GM12878 (cell line): ENCODE data around the gene APBA1. TPM values are rescaled to one million over a fixed set of nuclear protein-coding genes. Genes with fewer than 3 reads are reported as not detected.

Source experiments
- ATAC-seq: fragments of 200-7000 bp; cut with Tn5 transposase; 3 replicates; pipeline ENCODE4 v1.9.1; 2020; ENCODE audit warnings: mild to moderate bottlenecking, moderate library complexity
- BruUV-seq: library from RNA; stranded (reverse); fragments of 400-500 nt; replicated peaks from 2 replicates; lab custom pipeline; 2021; lab: Mats Ljungman, UMichigan
- CTCF ChIA-PET: fragments of 300-600 bp; sonication (Branson Sonifier 250); formaldehyde crosslinking; extraction: SDS; loops from one replicate; lab custom pipeline; 2021; ENCODE audit warnings: inconsistent platforms; lab: Yijun Ruan, JAX
- POLR2A ChIA-PET: fragments of 350-600 bp; formaldehyde crosslinking; extraction: SDS; loops from one replicate; lab custom pipeline; 2021; ENCODE audit warnings: inconsistent platforms; lab: Charles Lee
- RAD21 ChIA-PET: fragments of 300-600 bp; sonication (Branson Sonifier 250); formaldehyde crosslinking; loops from one replicate; lab custom pipeline; 2023; ENCODE audit warnings: antibody characterized with exemption; ENCODE audit not compliant: unreplicated experiment; lab: Charles Lee
- SMC1A ChIA-PET: fragments of 300-600 bp; sonication (Branson Sonifier 250); formaldehyde crosslinking; loops from one replicate; lab custom pipeline; 2023; ENCODE audit not compliant: unreplicated experiment, uncharacterized antibody; lab: Charles Lee
- DNase-seq: peaks from one replicate; pipeline ENCODE4 v3.0.0-alpha.2; 2011; ENCODE audit warnings: low read depth, low spot score
- FAIRE-seq: peaks from 3 replicates; lab custom pipeline; 2011; peaks lifted over from hg19 to GRCh38; lab: Jason Lieb, UNC
- H2AFZ ChIP-seq: 2 replicates; pipeline ENCODE4 v1.6.0; 2011; ENCODE audit warnings: low read depth, low read length, control low read depth; ENCODE audit not compliant: control insufficient read depth
- H3K27ac ChIP-seq: 2 replicates; pipeline ENCODE4 v1.5.1; 2011; ENCODE audit warnings: control low read depth; ENCODE audit not compliant: control insufficient read depth, insufficient read depth
- H3K27me3 ChIP-seq, 2 experiments: replicated peaks in 1 of 2; 2 replicates each; pipeline versions ENCODE4 v1.6.0 to v1.6.1; 2011; ENCODE audit warnings: low read length in 1 of 2; ENCODE audit not compliant: control insufficient read depth in 2 of 2, insufficient read depth in 2 of 2
- H3K36me3 ChIP-seq, 2 experiments: 2 replicates each; pipeline ENCODE4 v1.5.1; 2011; ENCODE audit warnings: low read length in 1 of 2; ENCODE audit not compliant: control insufficient read depth in 2 of 2, insufficient read depth in 2 of 2
- H3K4me1 ChIP-seq: 2 replicates; pipeline ENCODE4 v1.6.1; 2011; ENCODE audit warnings: mild to moderate bottlenecking, low read length, moderate library complexity, mixed read lengths; ENCODE audit not compliant: control insufficient read depth, insufficient read depth
- H3K4me2 ChIP-seq: 2 replicates; pipeline ENCODE4 v1.6.0; 2011; ENCODE audit warnings: control low read depth; ENCODE audit not compliant: control insufficient read depth, insufficient read depth
- H3K4me3 ChIP-seq: fragments of 200-600 bp; sonication (generic); 2 replicates; pipeline ENCODE4 v1.5.1; 2016
- H3K79me2 ChIP-seq: 2 replicates; pipeline ENCODE4 v1.6.0; 2011; ENCODE audit warnings: low read length; ENCODE audit not compliant: control insufficient read depth, insufficient read depth
- H3K9ac ChIP-seq: 2 replicates; pipeline ENCODE4 v1.8.0; 2011; ENCODE audit warnings: low read length, control low read depth, mixed read lengths; ENCODE audit not compliant: control insufficient read depth, insufficient read depth
- H3K9me3 ChIP-seq: replicated peaks from 3 replicates; pipeline ENCODE4 v1.5.1; 2011; ENCODE audit warnings: mild to moderate bottlenecking, low read length; ENCODE audit not compliant: control insufficient read depth, insufficient read depth
- H4K20me1 ChIP-seq: 2 replicates; pipeline ENCODE4 v1.6.0; 2011; ENCODE audit not compliant: control insufficient read depth, insufficient read depth
- ASH2L ChIP-seq: fragments of 300-600, 200-600 bp; sonication (generic); IDR thresholded peaks from 2 replicates; pipeline ENCODE4 v1.6.1; 2017; ENCODE audit warnings: low read depth, mild to moderate bottlenecking, borderline replicate concordance
- ATF2 ChIP-seq: IDR thresholded peaks from 2 replicates; pipeline ENCODE4 v1.6.1; 2012; ENCODE audit warnings: low read length, inconsistent platforms
- ATF7 ChIP-seq: fragments of 450-650 bp; IDR thresholded peaks from 2 replicates; pipeline ENCODE4 v1.6.1; 2016; ENCODE audit warnings: low read depth, mild to moderate bottlenecking
- BHLHE40 ChIP-seq, 2 experiments: fragments of 450-650 bp in 1 of 2; IDR thresholded peaks; 2 replicates each; pipeline ENCODE4 v1.6.1; 2011 to 2017; ENCODE audit warnings: low read depth in 2 of 2, borderline replicate concordance in 1 of 2, improper control_type of control experiment in 1 of 2, low read length in 1 of 2, mild to moderate bottlenecking in 1 of 2
- HDAC2 ChIP-seq: fragments of 200-600 bp; sonication (generic); IDR thresholded peaks from 2 replicates; pipeline ENCODE4 v1.6.1; 2017
- IRF4 ChIP-seq: IDR thresholded peaks from 2 replicates; pipeline ENCODE4 v1.6.1; 2011; ENCODE audit warnings: low read depth, low read length
- KAT2A ChIP-seq: conservative IDR thresholded peaks from 2 replicates; pipeline ENCODE4 v1.6.1; 2011; ENCODE audit warnings: low read depth, low read length; ENCODE audit not compliant: control insufficient read depth
- MYC ChIP-seq: IDR thresholded peaks from 2 replicates; pipeline ENCODE4 v1.6.1; 2011; ENCODE audit warnings: mild to moderate bottlenecking, low read length, moderate library complexity, inconsistent platforms; ENCODE audit not compliant: insufficient read depth, insufficient replicate concordance, insufficient read length, severe bottlenecking
- NFYA ChIP-seq: IDR thresholded peaks from 2 replicates; pipeline ENCODE4 v1.6.1; 2011; ENCODE audit warnings: low read depth, mild to moderate bottlenecking, low read length, improper control_type of control experiment, borderline replicate concordance
- NR2C1 ChIP-seq: fragments of 450-650 bp; IDR thresholded peaks from 2 replicates; pipeline ENCODE4 v1.6.1; 2017; ENCODE audit warnings: antibody characterized with exemption, mild to moderate bottlenecking, moderate library complexity
- NRF1 ChIP-seq: conservative IDR thresholded peaks from 2 replicates; pipeline ENCODE4 v1.6.1; 2011; ENCODE audit warnings: mild to moderate bottlenecking, low read depth, low read length, improper control_type of control experiment
- RFX5 ChIP-seq: IDR thresholded peaks from 2 replicates; pipeline ENCODE4 v1.6.1; 2011; ENCODE audit warnings: low read depth, low read length, improper control_type of control experiment
- TCF12 ChIP-seq: IDR thresholded peaks from 2 replicates; pipeline ENCODE4 v1.6.1; 2011; ENCODE audit warnings: low read depth, mild to moderate bottlenecking, low read length
- ZNF217 ChIP-seq: fragments of 450-650 bp; IDR thresholded peaks from 2 replicates; pipeline ENCODE4 v1.6.1; 2017; ENCODE audit warnings: antibody characterized with exemption, mild to moderate bottlenecking
- ZNF274 ChIP-seq: IDR thresholded peaks from one replicate; pipeline ENCODE4 v1.8.0; 2011; ENCODE audit not compliant: insufficient read length, insufficient read depth
- ZNF384 ChIP-seq: IDR thresholded peaks from 2 replicates; pipeline ENCODE4 v1.6.1; 2012; ENCODE audit warnings: low read depth, mild to moderate bottlenecking, low read length, improper control_type of control experiment, borderline replicate concordance
- ZNF687 ChIP-seq: fragments of 450-650 bp; IDR thresholded peaks from 2 replicates; pipeline ENCODE4 v1.6.1; 2017; ENCODE audit warnings: mild to moderate bottlenecking, moderate library complexity
- WGBS: methylation state at CpG from one replicate; pipeline ENCODE4 v1.1.6; 2016; ENCODE audit warnings: low lambda C conversion rate; ENCODE audit not compliant: insufficient replicate concordance, insufficient coverage; ENCODE audit errors: missing lambda C conversion rate; 5-methylcytosine and 5-hydroxymethylcytosine counted together
- in situ Hi-C: fragments of 300-500 bp; cut with MboI; formaldehyde crosslinking; loops from 9 replicates; pipeline ENCODE4 v1.14.3; 2018; ENCODE audit warnings: mixed read lengths
- intact Hi-C: fragments of 100-400 bp; cut with micrococcal nuclease; formaldehyde crosslinking; loops from one replicate; pipeline ENCODE4 v1.14.2; 2022; ENCODE audit not compliant: unreplicated experiment
- polyA plus RNA-seq, 11 experiments: library from polyadenylated mRNA; depleted of rRNA in 4 of 11; unstranded in 6 of 11; stranded (reverse) in 5 of 11; fragments of >200 nt; fragmentation: Nextera tagmentation in 4 of 11; fragmentation: Illumina TruSeq in 1 of 11; extraction: Ambion mirVana in 4 of 11; extraction: Trizol in 1 of 11; gene quantifications; 1 replicate in 1 of 11; 2 replicates in 10 of 11; pipeline versions ENCODE4 v1.2.1 to v1.2.3, GENCODE V29; 2011 to 2016; ENCODE audit warnings: inconsistent platforms in 2 of 11, missing spikeins in 2 of 11, low read depth in 1 of 11
- total RNA-seq, 4 experiments: library from RNA; depleted of rRNA in 3 of 4; stranded (reverse); fragments of >200 nt in 3 of 4; fragmentation: Illumina TruSeq in 1 of 4; extraction: Trizol in 1 of 4; gene quantifications; 2 replicates each; pipeline versions ENCODE4 v1.2.1 to v1.2.3, GENCODE V29; 2013 to 2021
- TF ChIP-seq, protein P1 (sequence below): fragments of 450-650 bp; IDR thresholded peaks from 2 replicates; pipeline ENCODE4 v1.6.1; 2016; ENCODE audit warnings: mild to moderate bottlenecking

Gene APBA1
- total and polyA plus RNA-seq, 10 of the 15 experiments (the other 5 are each of a cell fraction or from before 2014, with no cell fraction given), result 0.01 to 1.3 (median 0.05) TPM; not detected in 7

DNA sequence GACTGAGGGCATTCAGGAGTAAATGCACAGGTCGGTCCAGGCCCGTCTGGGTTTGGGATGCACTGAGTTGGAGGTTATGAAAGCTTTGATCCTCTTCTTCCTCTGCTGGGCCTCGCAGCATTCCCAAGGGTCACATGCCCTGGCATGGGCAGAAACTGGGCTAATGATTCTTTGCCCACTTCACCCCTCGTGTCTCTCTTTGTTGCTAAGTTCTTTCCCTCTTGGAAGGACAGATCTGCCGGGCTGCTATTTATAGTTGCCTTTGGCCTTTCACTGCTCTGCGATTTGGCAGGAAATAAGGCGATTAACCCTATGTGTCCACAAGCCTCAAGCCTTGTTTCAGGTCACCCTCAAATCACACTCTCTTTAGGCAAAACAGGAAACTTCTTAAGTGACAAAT, 280.2 kb downstream of the APBA1 start (continued):
- TF ChIP-seq, protein P1, sequence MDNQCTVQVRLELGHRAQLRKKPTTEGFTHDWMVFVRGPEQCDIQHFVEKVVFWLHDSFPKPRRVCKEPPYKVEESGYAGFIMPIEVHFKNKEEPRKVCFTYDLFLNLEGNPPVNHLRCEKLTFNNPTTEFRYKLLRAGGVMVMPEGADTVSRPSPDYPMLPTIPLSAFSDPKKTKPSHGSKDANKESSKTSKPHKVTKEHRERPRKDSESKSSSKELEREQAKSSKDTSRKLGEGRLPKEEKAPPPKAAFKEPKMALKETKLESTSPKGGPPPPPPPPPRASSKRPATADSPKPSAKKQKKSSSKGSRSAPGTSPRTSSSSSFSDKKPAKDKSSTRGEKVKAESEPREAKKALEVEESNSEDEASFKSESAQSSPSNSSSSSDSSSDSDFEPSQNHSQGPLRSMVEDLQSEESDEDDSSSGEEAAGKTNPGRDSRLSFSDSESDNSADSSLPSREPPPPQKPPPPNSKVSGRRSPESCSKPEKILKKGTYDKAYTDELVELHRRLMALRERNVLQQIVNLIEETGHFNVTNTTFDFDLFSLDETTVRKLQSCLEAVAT, result no peak
- no peak for TF ChIP-seq IRF4
- no peak for TF ChIP-seq RFX5
- TF ChIP-seq ATF2, result no peak
- no peak for TF ChIP-seq ASH2L

DNA sequence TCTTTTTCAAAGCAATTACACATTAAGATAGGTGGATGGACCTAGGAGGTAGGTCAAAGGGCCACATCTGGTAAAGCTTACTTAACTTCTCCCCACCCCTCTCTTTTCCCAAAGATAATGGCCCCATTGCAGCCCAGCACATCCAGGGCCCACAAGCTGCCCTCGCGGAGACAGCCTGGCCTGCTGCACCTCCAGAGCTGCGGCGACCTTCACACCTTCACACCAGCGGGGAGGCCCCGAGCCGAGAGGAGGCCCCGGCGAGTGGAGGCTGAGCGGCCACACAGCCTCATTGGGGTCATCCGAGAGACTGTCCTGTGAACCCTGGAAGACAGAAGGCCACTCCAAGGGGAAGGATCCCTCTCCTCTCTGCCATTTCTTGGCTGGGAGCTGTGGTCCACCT, 280.7 kb downstream of the APBA1 start:
- H3K27ac ChIP-seq, result no peak overlapping the region
- TF ChIP-seq NFYA (no peak), MYC (no peak), IRF4 (no peak), NRF1 (no peak), TCF12 (no peak), KAT2A (no peak), HDAC2 (no peak), BHLHE40 (IDR thresholded peaks at IDR 0.05; ENCODE audit: borderline replicate concordance in 1 of 2, low read depth in 2 of 2, low read length in 1 of 2) (no peak), NR2C1 (no peak), ATF7 (no peak), ZNF687 (no peak), ZNF217 (no peak), ZNF274 (no peak), ZNF384 (no peak)

More for the DNA sequence above, 280.7 kb downstream of the APBA1 start:
- Histone ChIP-seq H3K4me2 (no peak overlapping the region), H3K9me3 (no peaks in the 10 kb centered on the region), H3K27me3 (peaks cover 0 to 1% of the 10 kb centered on the region in 2 experiments; a peak in 2 of 4 replicates), H3K79me2 (no peaks in the 10 kb centered on the region), H4K20me1 (no peaks in the 10 kb centered on the region), H3K9ac (no peak overlapping the region), H3K4me3 (no peak overlapping the region), H2AFZ (no peak overlapping the region), H3K36me3 (no peaks in the 10 kb centered on the region), H3K4me1 (no peaks in the 10 kb centered on the region)
- ChIA-PET SMC1A (no interaction called here), POLR2A (no interaction called here), RAD21 (no interaction called here), CTCF (no interaction called here)
- no peak for FAIRE-seq
- 71% methylated on average over 9 of the region's 11 CpGs for WGBS
- in situ Hi-C loops (no loop called here), intact Hi-C loops (no loop called here)
- no TSS peak for BruUV-seq
- ATAC-seq, result no peak
- no peak for DNase-seq
